Activated effector memory CD4-positive, alpha-beta T cell treated with Interleukin-2 at 50 U/mL for 16 hours (primary cell): ENCODE measurements around the gene FOXO6.

Source experiments
- DNase-seq: peaks from one replicate; pipeline ENCODE4 v3.0.0-alpha.2; 2020

The FOXO6 gene

GRCh38 chr1:41386196-41386663 is 25.0 kb downstream of the FOXO6 start:
- no peak for DNase-seq

DNA sequence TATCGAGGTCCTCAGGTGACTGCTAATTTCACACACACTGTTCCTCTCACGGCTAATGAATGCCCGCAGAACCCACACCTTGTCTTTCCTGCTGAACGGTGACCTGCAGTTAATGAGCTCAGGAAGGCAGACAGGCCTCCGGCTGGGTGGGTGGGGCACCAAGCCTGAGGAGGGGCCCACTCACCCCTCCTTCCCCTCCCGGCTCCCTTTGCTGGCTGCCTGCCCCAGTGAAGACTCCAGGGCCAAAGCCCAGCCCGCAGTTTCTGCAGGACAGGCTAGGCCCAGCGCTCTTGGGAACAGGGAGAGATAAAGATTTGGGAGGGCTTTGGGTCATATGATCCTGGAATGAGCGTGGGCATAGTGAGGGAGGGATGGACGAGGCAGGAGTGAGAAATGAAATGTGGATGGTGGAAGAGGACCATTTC is 26.4 kb downstream of the FOXO6 start:
- DNase-seq, result no peak

DNA sequence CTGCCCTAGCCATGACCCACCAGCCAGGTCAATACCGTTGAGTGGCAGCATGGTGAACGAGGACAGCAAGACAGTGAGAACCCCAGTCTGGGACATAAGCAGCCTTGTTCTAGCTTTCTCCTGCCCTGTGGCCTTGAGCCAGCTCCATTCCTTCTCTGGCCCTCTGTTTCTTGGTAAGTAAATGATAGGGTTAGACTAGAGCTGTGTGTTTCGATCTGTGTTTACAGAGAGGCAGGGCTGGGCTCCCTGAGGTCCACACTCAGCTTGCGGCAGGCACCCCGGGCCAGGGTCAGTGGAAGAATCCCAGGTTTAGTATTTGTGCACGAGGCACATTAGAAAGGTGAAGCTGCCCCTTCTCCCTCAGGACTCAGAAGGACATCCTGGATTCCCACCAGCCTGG is 27.3 kb downstream of the FOXO6 start:
- DNase-seq, result no peak

DNA sequence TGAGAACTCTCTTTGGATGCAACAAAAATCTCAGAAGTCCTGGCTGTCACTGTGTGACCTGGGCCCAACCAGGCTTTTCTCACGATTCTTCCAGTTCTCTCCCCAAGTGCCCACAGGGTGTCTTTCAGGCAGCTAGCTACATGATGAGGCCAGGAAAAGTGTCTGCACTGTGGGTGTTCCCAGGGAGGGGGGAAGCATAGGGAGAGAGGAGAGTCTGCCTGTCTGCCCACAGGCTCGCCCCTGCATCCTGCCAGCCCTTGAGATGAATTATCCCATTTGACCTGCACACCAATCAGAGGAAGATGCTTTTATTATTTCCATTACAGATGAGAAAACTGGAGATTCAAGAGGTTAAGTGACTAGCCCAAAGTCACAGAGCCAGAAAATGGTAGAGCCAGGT is 27.8 kb downstream of the FOXO6 start:
- no peak for DNase-seq

DNA sequence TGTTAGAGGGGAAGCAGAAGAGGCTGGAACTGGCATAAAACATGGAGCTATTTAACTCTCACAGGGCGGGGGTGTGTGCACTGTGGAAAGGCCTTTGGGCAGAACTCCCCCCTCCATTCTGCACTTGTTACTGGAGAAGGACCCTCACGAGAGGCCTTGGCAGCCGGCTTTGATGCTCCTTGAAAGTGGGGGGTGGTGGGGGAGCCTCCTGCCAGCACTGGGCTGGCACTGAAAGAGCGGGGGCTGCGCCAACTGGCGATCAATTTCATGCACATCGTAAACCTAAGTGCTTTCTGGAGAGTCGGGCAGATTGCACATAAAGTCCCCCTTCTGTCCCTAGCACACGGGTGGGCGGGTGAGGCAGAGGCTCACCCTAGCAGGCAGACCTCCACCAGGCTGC is 28.9 kb downstream of the FOXO6 start:
- DNase-seq, result no peak

DNA sequence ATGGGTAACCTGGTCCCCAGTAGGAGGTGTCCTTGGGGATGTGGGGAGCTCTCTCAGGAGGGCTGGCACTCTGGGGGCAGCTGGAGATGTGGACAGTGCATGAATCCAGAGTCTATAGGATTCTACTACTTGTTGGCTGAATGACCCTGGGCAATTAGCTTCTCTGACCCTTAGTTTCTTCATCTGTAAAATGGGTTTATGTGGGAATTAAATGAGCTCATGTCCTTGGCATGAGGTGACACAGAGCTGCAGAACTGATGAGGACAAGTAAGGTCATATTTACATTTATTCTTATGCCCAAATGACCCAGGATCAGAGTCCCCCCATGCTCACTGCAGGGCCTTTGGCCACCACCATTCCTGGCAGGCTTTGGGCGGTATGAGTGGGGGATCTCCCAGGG is 29.3 kb downstream of the FOXO6 start:
- DNase-seq, result no peak

GRCh38 chr1:41391834-41392527 is 30.7 kb downstream of the FOXO6 start:
- no peak for DNase-seq

DNA sequence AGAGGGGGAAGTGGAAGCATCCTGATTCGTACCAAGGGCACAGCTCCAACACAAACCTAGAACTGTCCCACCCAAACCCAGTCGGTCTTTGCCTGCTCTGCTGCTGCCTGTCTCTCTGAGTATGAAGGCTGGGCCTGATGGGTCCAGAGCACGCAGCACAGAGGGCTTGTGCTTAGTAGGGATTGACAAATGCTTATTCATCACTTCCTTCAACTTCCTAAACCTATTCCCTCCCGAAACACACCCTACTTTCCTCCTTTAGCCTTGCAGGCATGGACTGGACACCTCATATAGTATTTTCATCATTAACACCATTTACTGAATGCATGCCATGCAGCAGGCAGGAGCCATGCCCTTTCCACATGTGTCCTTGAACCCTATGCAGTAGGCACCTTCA is 31.3 kb downstream of the FOXO6 start:
- DNase-seq, result no peak

- no peak for DNase-seq
Measured at GRCh38 chr1:41393716-41394368, 32.6 kb downstream of the FOXO6 start.

DNA sequence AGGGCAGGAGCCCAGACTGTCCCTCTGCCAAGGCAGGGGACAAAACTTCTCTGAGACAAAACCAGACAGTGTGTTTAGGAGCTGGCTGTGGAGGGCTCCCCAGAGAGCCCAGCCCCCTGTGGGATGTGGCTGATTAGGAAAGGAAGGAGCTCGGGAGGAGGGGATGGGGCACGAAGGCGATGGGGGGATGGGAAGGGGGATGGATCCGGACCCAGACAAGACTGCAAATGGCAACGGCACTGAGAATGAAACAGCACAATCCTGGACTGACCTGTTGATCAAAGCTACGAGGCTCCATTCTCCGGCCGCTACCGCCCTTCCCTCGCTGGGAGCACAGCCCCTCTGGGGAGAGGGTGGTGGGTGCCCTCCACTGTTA is 33.1 kb downstream of the FOXO6 start:
- no peak for DNase-seq

GRCh38 chr1:41394959-41395956 is 34.0 kb downstream of the FOXO6 start:
- DNase-seq, result no peak

- no peak for DNase-seq
Measured at GRCh38 chr1:41396084-41396483, 34.9 kb downstream of the FOXO6 start.

GRCh38 chr1:41397020-41397419 is 35.8 kb downstream of the FOXO6 start:
- no peak for DNase-seq

- no peak for DNase-seq
Measured at GRCh38 chr1:41397753-41398330, 36.6 kb downstream of the FOXO6 start.

- DNase-seq, result no peak
Measured at GRCh38 chr1:41399145-41399795, 38.0 kb downstream of the FOXO6 start.

- DNase-seq, result no peak
Measured at GRCh38 chr1:41400225-41400624, 39.0 kb downstream of the FOXO6 start.

DNA sequence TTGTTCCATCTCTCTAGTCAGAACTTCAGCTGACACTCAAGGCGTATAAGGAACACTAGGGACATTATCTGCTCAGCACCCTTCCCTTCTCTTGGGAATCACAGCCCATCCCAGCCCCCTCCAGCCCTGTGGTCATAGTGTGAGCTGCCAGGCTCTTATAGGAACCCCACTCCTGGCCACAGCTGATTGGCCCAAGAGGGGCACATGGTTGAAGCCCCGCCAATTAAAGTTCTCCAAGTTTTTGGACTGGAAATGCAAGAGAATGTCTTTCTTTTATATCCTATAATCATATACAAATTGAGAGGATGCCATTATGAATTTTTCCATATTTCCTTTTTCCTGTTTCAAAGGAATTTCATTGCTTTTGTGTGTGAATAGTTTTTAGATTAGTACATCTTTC is 40.7 kb downstream of the FOXO6 start:
- no peak for DNase-seq

GRCh38 chr1:41404308-41404761 is 43.1 kb downstream of the FOXO6 start:
- no peak for DNase-seq

DNA sequence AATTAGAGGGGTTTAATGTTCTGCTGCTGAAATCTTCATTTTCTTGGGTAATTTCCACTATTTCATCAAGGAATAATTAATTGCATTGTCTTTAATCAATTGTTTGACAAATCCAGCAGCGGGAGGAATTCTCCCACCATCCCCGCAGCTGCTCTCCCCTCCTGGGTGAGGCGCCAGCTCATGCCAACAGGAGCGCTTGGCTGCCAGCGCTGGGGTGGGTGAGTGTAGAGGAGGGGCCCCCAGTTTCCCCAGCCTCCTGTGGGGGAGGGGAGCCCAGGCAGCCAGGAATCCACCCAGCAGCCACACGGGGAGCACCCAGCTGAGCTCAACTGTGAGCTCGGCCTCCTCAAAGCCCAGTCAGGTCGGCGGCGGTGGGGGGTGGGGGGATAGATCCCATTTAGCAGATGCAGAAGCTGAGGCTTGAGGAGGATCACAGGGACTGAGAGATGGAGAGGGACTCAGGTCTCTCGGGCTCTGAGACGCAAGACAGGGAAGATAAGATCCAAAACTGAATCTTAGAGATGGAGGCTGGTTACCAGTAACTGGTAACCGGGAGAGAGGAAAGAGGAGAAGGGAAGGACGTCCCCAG is 46.5 kb downstream of the FOXO6 start:
- DNase-seq, result no peak

DNA sequence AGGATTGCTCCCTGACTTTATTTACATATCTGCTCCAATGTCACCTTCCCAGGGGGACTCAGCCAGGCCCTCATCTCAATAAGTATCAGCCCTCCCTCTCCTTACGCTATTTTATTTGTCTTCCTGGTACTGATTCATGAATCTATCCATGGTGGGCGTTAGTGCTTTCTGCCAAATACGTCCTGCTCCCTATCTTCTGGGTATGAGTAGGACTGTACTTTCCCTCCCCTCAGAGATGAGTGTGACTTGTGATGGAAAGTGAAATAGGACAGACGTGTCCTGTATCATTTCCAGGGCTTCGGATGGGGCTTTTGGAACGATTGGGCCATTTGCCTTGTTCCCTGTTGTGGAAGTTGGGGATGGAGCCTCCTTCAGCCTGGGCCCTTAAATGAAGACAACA is 47.5 kb downstream of the FOXO6 start:
- DNase-seq, result no peak

DNA sequence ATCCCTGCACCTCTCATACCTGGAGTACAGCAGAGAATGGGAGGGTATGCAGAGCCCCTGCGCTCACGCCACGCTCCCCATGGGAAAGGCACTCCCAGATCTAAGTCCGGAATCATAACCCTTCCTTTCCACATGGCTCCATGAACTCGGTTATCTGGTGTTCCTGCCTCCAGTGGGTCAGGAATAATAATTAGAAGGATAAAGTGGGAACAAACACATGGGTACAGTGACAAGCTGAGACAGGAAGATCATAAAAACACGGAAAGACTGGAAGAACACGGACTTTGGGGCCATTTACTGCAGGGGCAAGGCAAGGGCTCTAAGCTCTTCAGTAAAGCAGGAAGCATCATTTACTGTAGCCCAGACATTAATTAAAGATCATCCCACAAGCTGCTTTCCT is 48.6 kb downstream of the FOXO6 start:
- DNase-seq, result no peak

GRCh38 chr1:41410462-41410861 is 49.2 kb downstream of the FOXO6 start:
- no peak for DNase-seq
